GM12873 (cell line): ENCODE measurements around the gene LRBA.

ENCODE experiments used
- CTCF ChIP-seq: IDR thresholded peaks from 2 replicates; pipeline ENCODE4 v1.5.1; 2012; ENCODE audit warnings: low read depth, mild to moderate bottlenecking, moderate library complexity, low read length, control low read depth; ENCODE audit not compliant: insufficient read depth; ENCODE audit errors: missing control alignments

Gene LRBA

DNA sequence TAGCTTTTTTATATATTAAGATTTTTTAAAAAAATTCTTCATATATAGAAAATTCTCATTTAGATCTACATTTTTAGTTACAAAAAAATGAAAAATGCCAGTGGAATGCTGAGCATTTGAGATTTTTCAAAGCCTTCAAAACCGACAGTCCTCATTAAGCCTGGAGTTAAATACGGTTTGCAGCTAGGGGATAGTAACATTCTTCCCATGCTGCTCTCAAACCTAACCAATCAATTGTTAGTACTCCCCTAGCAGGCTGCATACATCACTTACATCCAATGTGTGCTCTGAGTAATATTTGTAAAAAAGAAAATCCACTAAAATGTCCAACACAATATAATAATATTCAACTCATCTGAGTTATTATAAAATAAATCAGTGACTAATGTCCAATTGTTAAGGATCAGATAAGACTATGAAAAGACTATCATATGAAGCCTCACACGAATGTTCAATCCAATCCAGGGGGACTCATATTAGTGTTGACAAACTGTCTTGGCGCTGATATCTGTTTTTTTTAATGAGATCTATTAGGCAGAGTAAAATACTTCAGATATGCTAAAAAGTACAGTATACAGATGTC is 660.8 kb downstream of the LRBA start:
- no peak for TF ChIP-seq CTCF

- TF ChIP-seq CTCF, result no peak
Measured at GRCh38 chr4:150348079-150348478, 667.0 kb downstream of the LRBA start.

GRCh38 chr4:150345207-150345744 is 669.8 kb downstream of the LRBA start:
- TF ChIP-seq CTCF, result no peak

DNA sequence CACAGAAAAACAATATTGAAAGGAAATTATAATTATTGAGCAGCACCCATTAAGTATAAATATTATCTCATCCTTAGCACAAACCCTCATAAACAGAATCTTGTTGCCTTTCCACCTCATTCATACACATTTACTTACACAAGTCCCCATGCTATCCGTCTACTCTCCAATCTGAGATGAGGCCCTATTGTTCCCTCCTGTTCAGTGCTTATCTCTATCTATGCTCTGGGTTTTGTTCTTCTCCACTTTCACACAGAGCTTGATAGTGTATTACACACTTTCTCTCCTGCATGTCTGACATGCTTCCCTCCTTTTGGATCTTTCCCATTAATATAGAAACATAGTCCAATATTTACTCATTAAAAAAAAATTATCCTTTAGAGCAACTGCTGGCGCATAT is 671.3 kb downstream of the LRBA start:
- no peak for TF ChIP-seq CTCF

DNA sequence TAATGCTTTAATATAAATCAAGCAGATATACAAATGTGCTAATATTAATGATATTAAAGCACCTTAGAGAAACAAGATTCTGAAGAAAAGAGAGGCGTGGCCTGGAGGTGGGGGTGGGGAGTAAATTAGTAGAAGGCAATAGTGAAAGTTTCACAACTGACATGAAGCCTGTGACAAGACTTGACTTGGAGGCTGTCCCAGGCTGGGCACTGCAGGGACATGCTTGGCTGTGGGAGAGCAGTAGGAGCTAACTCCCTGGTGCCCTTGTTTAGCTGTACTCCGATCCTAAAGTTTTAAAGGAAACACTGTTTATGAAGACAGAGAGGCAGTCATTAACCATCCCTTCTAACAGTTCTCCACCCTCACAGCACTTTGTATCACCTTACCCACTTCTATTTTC is 672.1 kb downstream of the LRBA start:
- TF ChIP-seq CTCF, result no peak

GRCh38 chr4:150337734-150338133 is 677.4 kb downstream of the LRBA start:
- TF ChIP-seq CTCF, result no peak

GRCh38 chr4:150336676-150337412 is 678.2 kb downstream of the LRBA start:
- TF ChIP-seq CTCF, result no peak
